B cell (primary cell): Measurements from ENCODE around the gene TJP3.

ENCODE experiments used
- EZH2 ChIP-seq: IDR thresholded peaks from 2 replicates; pipeline ENCODE4 v1.6.1; 2012; ENCODE audit warnings: borderline replicate concordance, low read depth, mild to moderate bottlenecking, moderate library complexity, low read length; ENCODE audit not compliant: insufficient read depth, poor library complexity, severe bottlenecking
- TF ChIP-seq, protein P1 (sequence below): fragments of 200-600 bp; IDR thresholded peaks from one replicate; pipeline ENCODE4 v1.8.0; 2022; ENCODE audit warnings: antibody characterized with exemption, mild to moderate bottlenecking

DNA sequence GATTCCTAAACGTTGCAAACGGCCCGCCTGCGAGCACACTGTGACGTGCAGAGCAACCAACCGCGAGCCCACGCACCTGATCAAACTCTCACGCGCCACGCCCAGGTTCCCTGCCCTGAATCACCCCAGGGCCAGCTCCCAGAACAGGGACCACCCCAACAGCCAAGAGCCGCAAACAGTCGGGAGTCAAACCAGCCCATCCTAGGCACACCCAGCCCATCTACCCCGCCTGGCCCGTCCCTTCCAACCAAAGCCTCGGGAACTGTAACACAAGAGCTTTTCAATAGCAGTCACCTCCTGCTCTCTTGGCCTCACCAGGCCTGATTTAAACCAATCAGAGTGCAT lies 16.8 kb upstream of the TJP3 start:
- TF ChIP-seq, protein P1, sequence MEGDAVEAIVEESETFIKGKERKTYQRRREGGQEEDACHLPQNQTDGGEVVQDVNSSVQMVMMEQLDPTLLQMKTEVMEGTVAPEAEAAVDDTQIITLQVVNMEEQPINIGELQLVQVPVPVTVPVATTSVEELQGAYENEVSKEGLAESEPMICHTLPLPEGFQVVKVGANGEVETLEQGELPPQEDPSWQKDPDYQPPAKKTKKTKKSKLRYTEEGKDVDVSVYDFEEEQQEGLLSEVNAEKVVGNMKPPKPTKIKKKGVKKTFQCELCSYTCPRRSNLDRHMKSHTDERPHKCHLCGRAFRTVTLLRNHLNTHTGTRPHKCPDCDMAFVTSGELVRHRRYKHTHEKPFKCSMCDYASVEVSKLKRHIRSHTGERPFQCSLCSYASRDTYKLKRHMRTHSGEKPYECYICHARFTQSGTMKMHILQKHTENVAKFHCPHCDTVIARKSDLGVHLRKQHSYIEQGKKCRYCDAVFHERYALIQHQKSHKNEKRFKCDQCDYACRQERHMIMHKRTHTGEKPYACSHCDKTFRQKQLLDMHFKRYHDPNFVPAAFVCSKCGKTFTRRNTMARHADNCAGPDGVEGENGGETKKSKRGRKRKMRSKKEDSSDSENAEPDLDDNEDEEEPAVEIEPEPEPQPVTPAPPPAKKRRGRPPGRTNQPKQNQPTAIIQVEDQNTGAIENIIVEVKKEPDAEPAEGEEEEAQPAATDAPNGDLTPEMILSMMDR, result no peak
- no peak for TF ChIP-seq EZH2
